ENCODE data around the gene EVPL.

DNA sequence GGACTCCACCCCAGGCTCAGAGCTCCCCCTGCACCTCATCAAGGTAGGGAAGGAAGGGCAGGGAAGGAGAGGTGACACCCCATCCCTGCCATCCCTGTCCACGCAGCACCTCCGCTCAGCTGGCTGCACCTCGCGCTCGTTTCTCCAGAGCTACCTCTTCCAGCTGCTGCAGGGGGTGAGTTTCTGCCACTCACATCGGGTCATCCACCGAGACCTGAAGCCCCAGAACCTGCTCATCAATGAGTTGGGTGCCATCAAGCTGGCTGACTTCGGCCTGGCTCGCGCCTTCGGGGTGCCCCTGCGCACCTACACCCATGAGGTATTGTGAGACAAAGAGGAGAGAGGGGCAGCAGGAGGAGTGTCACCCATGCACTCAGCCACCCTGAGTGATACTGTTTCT is 25.0 kb downstream of the EVPL start:
- TF ChIP-seq, protein P1, sequence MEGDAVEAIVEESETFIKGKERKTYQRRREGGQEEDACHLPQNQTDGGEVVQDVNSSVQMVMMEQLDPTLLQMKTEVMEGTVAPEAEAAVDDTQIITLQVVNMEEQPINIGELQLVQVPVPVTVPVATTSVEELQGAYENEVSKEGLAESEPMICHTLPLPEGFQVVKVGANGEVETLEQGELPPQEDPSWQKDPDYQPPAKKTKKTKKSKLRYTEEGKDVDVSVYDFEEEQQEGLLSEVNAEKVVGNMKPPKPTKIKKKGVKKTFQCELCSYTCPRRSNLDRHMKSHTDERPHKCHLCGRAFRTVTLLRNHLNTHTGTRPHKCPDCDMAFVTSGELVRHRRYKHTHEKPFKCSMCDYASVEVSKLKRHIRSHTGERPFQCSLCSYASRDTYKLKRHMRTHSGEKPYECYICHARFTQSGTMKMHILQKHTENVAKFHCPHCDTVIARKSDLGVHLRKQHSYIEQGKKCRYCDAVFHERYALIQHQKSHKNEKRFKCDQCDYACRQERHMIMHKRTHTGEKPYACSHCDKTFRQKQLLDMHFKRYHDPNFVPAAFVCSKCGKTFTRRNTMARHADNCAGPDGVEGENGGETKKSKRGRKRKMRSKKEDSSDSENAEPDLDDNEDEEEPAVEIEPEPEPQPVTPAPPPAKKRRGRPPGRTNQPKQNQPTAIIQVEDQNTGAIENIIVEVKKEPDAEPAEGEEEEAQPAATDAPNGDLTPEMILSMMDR (conservative IDR thresholded peaks at IDR 0.05; ENCODE audit: low read length): no peak
- TF ChIP-seq EZH2phosphoT487 (IDR thresholded peaks at IDR 0.05; ENCODE audit: borderline replicate concordance, low read depth, low read length): no peak

Data from OCI-LY7 (cell line).